ENCODE results near the gene TRIP11.

The TRIP11 gene

GRCh38 chr14:92009604-92010003 lies 30.3 kb downstream of the TRIP11 start:
- DNase-seq, result no peak

- DNase-seq, result no peak
Measured at GRCh38 chr14:92005019-92005418, 34.8 kb downstream of the TRIP11 start.

- DNase-seq, result no peak
Measured at GRCh38 chr14:92004062-92004461, 35.8 kb downstream of the TRIP11 start.

- DNase-seq, result no peak
Measured at GRCh38 chr14:91998667-91999570, 40.9 kb downstream of the TRIP11 start.

- no peak for DNase-seq
Measured at GRCh38 chr14:91997492-91997891, 42.4 kb downstream of the TRIP11 start.

GRCh38 chr14:91996948-91997371 lies 42.9 kb downstream of the TRIP11 start:
- DNase-seq, result no peak

- DNase-seq, result no peak
Measured at GRCh38 chr14:91987192-91987591, 52.7 kb downstream of the TRIP11 start.

- DNase-seq, result no peak
Measured at GRCh38 chr14:91985521-91986255, 54.2 kb downstream of the TRIP11 start.

GRCh38 chr14:91985008-91985407 lies 54.9 kb downstream of the TRIP11 start:
- DNase-seq, result no peak

- DNase-seq, result no peak
Measured at GRCh38 chr14:91983588-91983987, 56.3 kb downstream of the TRIP11 start.

GRCh38 chr14:91980157-91980556 lies 59.7 kb downstream of the TRIP11 start:
- no peak for DNase-seq

GRCh38 chr14:91977884-91978283 lies 62.0 kb downstream of the TRIP11 start:
- no peak for DNase-seq

- DNase-seq, result no peak
Measured at GRCh38 chr14:91975763-91976162, 64.1 kb downstream of the TRIP11 start.

GRCh38 chr14:91971188-91971778 lies 68.6 kb downstream of the TRIP11 start:
- no peak for DNase-seq

- no peak for DNase-seq
Measured at GRCh38 chr14:91968280-91968679, 71.6 kb downstream of the TRIP11 start.

GRCh38 chr14:91964724-91965123 lies 75.1 kb downstream of the TRIP11 start:
- DNase-seq, result no peak

- no peak for DNase-seq
Measured at GRCh38 chr14:91964011-91964410, 75.8 kb downstream of the TRIP11 start.

- no peak for DNase-seq
Measured at GRCh38 chr14:91963465-91963864, 76.4 kb downstream of the TRIP11 start.

GRCh38 chr14:91961297-91962220 lies 78.3 kb downstream of the TRIP11 start:
- DNase-seq, result no peak

- DNase-seq, result no peak
Measured at GRCh38 chr14:91957876-91958313, 82.0 kb downstream of the TRIP11 start.

- no peak for DNase-seq
Measured at GRCh38 chr14:91956616-91957015, 83.2 kb downstream of the TRIP11 start.

GRCh38 chr14:91955168-91955567 lies 84.7 kb downstream of the TRIP11 start:
- DNase-seq, result no peak

Measured in activated gamma-delta T cell (primary cell).